ENCODE data around the gene BEGAIN.
A peak's percentile ranks its signal among the peaks of the same experiment; 100 is the strongest.

Gene BEGAIN

GRCh38 chr14:100535287-100536120 is 51.7 kb downstream of the BEGAIN start:
- DNase-seq (ENCODE audit: low read depth), result no peak
- no peak overlapping the region for H3K4me3 ChIP-seq (ENCODE audit: low read depth, low read length)
- no peak for TF ChIP-seq CTCF (IDR thresholded peaks at IDR 0.05; ENCODE audit: low read depth, low read length, missing control alignments)
- in situ Hi-C loops (cut with HindIII; ENCODE audit: low sequenced_read_pairs), result no loop called here

- H3K4me3 ChIP-seq (ENCODE audit: low read depth, low read length), result no peak overlapping the region
- in situ Hi-C loops (cut with HindIII; ENCODE audit: low sequenced_read_pairs), result no loop called here
- TF ChIP-seq CTCF (IDR thresholded peaks at IDR 0.05; ENCODE audit: low read depth, low read length, missing control alignments), result no peak
- DNase-seq (ENCODE audit: low read depth), result no peak
Observed at GRCh38 chr14:100534528-100535286, 52.5 kb downstream of the BEGAIN start.

GRCh38 chr14:100533656-100534485 is 53.3 kb downstream of the BEGAIN start:
- in situ Hi-C loops (cut with HindIII; ENCODE audit: low sequenced_read_pairs), result no loop called here
- DNase-seq (ENCODE audit: low read depth), result no peak

GRCh38 chr14:100532906-100533655 is 54.1 kb downstream of the BEGAIN start:
- in situ Hi-C loops (cut with HindIII; ENCODE audit: low sequenced_read_pairs), result no loop called here
- TF ChIP-seq CTCF (IDR thresholded peaks at IDR 0.05; ENCODE audit: low read depth, low read length, missing control alignments), result no peak
- DNase-seq (ENCODE audit: low read depth), result peak; percentile 57

More at GRCh38 chr14:100533656-100534485, 53.3 kb downstream of the BEGAIN start:
- H3K4me3 ChIP-seq (ENCODE audit: low read depth, low read length), result no peak overlapping the region
- TF ChIP-seq CTCF (IDR thresholded peaks at IDR 0.05; ENCODE audit: low read depth, low read length, missing control alignments), result no peak

GRCh38 chr14:100532154-100532861 is 54.9 kb downstream of the BEGAIN start:
- TF ChIP-seq CTCF (IDR thresholded peaks at IDR 0.05; ENCODE audit: low read depth, low read length, missing control alignments), result no peak
- no peak overlapping the region for H3K4me3 ChIP-seq (ENCODE audit: low read depth, low read length)
- no peak for DNase-seq (ENCODE audit: low read depth)
- in situ Hi-C loops (cut with HindIII; ENCODE audit: low sequenced_read_pairs), result no loop called here

More at GRCh38 chr14:100532906-100533655, 54.1 kb downstream of the BEGAIN start:
- no peak overlapping the region for H3K4me3 ChIP-seq (ENCODE audit: low read depth, low read length)

All from astrocyte of the cerebellum (primary cell).